GM21825 (cell line): Measurements from ENCODE around the gene HSPA1L.
A peak's percentile ranks its signal among the peaks of the same experiment; 100 is the strongest.
"Not testable (repeated sequence)": the region's sequence is repeated elsewhere in the genome, so short reads cannot be mapped to it uniquely, and the experiment has no call there.

Experiments
- ATAC-seq: cut with Tn5 transposase; IDR thresholded peaks from one replicate; pipeline ENCODE4 v1.9.1; 2021; ENCODE audit warnings: mild to moderate bottlenecking, moderate library complexity; ENCODE audit not compliant: unreplicated experiment

The HSPA1L gene

DNA sequence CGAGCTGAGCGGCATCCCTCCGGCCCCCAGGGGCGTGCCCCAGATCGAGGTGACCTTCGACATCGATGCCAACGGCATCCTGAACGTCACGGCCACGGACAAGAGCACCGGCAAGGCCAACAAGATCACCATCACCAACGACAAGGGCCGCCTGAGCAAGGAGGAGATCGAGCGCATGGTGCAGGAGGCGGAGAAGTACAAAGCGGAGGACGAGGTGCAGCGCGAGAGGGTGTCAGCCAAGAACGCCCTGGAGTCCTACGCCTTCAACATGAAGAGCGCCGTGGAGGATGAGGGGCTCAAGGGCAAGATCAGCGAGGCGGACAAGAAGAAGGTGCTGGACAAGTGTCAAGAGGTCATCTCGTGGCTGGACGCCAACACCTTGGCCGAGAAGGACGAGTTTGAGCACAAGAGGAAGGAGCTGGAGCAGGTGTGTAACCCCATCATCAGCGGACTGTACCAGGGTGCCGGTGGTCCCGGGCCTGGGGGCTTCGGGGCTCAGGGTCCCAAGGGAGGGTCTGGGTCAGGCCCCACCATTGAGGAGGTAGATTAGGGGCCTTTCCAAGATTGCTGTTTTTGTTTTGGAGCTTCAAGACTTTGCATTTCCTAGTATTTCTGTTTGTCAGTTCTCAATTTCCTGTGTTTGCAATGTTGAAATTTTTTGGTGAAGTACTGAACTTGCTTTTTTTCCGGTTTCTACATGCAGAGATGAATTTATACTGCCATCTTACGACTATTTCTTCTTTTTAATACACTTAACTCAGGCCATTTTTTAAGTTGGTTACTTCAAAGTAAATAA lies 2.2 kb upstream of the HSPA1L start:
- not testable (repeated sequence) for ATAC-seq

DNA sequence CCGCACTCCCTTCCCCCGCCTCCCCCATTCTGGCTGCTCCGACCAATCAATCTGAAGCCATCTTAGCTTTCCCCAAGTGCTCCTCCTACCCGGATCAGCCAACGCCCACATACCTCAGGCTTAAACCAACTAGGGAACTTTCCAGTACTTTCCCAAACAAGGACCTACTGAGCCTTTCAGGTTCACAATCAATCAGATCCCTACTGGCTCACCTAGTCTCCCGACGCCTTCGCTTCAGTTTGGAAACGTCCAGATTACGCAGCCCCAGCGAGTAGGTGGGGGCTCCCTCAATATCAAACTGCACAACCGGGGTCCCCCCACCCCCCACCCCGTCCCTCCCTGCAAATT lies 432 bp downstream of the HSPA1L start:
- no peak for ATAC-seq

DNA sequence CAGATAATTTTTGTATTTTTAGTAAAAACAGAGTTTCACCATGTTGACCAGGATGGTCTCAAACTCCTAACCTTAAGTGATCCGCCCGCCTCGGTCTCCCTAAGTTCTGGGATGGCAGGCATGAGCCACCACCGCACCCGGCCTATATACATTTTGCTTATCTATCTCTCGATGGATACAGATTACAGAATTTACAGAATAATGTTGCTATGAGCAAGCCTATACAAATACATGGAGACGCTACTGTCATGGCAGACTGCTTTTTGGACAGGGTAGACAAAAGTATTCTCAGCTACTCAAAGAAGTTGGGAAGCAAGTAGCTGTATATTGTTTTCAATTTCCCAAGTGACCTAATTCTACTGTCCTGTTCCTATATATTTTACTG lies 1.6 kb downstream of the HSPA1L start:
- ATAC-seq, result no peak

DNA sequence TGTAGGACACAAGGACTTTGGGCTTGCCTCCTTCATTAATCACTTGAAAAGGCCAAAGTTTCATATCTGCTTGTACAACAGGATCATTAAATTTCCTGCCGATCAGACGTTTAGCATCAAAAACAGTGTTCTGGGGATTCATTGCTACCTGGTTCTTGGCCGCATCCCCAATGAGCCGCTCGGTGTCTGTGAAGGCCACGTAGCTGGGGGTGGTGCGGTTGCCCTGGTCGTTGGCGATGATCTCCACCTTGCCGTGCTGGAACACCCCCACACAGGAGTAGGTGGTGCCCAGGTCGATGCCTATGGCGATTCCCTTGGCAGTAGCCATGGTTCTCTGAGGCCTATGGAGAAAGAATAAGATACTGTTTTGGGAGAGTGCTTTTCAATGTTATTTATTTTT lies 3.4 kb downstream of the HSPA1L start:
- ATAC-seq, result no peak

DNA sequence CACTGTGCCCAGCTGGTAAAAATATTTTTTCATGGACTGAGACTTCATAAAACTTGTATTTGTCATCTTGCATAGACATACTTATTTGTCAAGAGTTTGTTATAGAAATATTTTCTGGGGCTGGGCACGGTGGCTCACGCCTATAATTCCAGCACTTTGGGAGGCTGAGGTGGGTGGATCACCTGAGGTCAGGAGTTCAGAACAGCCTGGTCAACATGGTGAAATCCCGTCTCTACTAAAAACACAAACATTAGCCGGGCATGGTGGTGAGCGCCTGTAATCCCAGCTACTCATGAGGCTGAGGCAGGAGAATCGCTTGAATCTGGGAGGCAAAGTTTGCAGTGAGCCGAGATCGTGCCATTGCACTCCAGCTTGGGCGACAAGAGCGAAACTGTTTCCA lies 6.5 kb downstream of the HSPA1L start:
- not testable (repeated sequence) for ATAC-seq

DNA sequence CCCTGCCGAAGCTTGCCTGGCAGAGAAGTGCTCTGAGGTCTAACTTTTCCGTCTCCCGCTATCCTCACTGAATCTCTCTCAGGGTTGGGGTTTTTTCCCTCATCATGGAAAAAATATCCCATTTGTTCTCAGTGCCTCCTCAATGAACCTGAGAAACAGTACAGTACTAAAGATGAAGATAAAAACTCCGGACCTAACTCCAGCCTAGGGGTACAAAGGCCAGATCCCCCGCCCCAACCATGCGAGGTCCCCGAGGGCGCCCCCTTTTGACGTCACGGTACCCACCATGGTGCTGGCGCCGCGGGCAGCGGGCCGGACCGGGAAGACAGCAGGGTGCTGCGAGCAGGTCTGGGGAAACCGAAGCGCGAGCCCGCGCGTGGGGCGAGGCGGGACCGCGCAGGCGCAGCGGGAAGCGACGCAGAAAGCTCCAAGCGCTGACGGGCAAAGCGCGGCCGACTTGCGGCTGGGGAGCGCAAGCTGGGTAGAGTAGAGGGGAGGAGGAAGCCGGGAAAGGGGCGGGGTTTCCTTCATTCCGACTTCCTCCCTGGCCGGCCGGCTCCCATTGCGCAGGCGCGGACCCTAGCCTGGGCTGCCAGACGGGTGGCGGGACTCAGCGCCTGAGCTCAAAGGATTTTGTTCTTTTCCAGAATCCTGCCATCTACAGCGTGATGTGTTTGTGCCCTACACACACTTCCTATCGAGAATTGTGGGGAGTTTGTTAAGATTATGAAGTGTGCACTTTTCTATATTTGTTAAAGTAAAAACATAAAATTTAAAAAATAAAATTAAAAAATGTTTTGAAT lies 8.4 kb downstream of the HSPA1L start, which contains the start of gene LSM2:
TSS of gene LSM2 (minus strand) at position 497 of the 803 bp plus-strand sequence. CDS start at position 288, 209 bp downstream.
- ATAC-seq, result peak; percentile 82

DNA sequence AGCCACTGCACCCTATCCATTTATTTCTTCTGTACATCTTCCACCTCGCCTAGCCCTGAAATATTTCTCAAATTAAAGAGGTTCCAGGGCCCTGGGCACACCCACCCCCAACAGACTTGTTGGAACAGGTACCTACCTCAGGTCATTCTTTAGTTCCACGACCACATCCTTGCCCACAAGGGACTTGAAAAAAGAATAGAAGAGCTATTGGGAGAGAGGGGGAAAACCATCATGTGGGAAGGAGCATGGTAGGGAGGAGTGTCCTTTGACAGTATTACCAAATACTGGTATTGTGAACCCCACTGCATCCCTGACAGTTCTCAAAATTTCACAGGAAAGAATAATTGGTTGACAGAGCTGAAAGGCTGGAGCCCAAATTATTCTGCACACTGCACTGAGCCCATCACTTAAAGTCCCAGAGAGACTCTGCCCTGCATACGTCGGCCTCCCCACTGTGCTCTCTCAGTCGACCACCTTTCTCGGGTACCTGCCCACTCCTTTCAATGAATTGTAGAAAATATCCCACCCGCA lies 9.1 kb downstream of the HSPA1L start:
- peak; percentile 7 for ATAC-seq

DNA sequence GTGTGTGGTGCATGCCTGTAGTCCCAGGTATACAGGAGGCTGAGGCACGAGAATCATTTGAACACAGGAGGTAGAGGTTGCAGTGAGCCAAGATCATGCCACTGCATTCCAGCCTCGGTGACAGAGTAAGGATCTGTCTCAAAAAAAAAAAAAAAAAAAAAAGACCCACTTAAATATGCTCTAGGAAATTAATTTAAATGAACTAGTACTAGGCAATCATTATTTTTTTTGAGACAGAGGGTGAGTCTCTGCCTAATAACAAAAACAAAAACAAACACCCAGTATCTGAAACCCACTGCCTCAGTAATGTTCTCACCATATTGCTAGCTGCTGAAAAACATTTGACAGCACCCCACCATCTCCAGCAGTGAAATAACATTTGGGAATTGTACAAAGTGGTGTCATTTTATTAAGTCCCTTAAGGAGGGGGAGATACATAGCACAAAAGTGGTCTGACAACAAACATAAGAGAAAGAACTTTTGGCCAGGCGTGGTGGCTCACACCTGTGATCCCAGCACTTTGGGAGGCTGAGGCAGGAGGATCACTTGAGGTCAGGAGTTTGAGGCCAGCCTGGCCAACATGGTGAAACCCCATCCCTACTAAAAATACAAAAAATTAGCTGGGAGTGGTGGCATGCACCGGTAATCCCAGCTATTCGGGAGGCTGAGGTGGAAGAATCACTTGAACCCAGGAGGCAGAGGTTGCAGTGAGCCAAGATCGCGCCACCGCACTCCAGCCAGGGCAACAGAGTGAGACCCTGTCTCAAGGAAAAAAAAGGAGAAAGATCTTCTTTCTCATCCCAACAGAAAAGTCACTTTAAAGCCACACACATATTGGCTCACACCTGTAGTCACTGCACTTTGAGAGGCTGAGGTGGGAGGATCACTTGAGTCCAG lies 13.8 kb downstream of the HSPA1L start:
- ATAC-seq, result not testable (repeated sequence)

DNA sequence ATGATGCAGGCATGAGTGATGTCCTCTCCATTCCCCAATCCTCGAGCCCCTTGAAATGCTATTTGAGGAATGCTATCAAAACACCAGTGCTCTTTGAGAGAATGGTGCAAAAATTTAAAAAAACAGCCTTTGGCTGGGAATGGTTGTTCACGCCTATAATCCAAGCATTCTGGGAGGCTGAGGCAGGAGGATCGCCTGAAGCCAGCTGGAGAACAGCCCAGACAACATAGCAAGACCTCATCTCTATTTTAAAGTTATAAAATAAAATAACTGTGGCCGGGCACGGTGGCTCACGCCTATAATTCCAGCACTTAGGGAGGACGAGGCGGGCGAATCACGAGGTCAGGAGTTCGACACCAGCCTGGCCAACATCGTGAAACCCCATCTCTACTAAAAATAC lies 15.3 kb downstream of the HSPA1L start:
- no peak for ATAC-seq

DNA sequence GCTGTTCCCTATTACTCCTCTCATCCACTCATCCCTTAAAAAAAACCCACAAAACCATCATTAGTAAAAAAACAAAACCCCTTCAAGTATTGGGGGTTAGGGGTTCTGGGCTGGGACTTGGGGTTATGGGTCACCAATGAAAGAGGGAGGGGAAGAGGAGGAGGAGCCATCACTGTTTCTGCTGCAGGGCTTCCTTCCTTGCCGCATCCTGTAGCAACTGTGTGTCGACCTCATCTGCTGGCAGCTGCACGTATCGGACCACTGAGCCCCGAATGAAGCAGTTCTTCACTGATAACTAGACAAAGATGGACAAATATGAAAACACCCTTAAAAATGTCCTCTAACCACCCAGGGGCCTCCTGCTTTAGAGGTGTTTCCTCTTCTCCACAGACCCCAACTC lies 17.5 kb downstream of the HSPA1L start:
- ATAC-seq, result no peak

DNA sequence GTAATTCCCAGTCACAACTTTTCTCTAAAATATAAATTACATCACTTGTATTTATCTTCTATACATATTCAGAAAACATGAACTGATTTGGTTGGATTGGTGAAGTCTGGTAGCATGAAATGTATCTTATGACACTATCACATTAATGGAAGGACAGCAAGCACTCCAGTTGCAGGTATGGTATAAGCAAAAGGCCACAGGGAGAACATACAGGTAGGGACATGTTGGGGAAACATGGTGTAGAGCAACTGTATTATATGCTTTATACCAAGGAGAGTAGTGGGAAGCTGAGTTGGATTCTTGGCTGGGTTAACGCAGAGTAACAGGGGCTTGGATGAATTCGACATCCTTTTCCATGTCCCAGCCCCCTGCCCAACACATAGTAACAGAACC lies 18.1 kb downstream of the HSPA1L start:
- ATAC-seq, result no peak

DNA sequence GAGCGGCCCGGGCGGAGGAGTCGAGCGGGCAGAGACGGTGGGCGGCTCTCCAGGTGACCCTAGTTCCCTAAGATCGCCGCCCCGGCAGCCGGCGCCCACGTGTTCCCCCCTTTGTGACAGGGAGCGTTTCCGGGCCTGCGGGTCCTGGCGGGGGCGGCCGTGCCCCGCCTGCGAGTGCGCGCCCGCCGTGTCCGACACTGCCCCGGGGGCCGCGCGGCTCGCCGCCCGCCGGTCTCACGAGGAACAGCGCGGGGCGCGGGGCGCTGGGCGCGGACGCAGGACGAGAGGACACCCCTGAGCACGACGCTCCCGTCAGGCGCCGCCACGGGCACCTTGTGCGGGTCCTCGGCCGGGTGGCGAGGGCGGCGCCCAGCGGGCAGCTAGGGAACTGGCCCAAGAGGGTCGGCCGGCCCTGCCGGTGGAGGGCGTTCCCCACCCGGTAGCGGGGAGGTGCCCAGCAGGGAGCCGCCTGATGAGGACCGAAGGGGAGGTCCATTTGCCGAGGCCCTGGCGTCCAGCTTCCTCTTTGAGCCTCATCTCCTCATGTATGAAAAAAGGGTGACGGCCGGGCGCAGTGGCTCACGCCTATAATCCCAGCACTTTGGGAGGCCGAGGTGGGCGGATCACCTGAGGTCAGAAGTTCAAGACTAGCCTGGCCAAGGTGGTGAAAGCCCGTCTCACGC lies 19.3 kb downstream of the HSPA1L start, which contains the start of gene VARS1:
TSS of gene VARS1 (minus strand) at position 137 of the 683 bp plus-strand sequence. CDS start 535 bp downstream, outside the sequence.
- ATAC-seq, result peak; percentile 78

DNA sequence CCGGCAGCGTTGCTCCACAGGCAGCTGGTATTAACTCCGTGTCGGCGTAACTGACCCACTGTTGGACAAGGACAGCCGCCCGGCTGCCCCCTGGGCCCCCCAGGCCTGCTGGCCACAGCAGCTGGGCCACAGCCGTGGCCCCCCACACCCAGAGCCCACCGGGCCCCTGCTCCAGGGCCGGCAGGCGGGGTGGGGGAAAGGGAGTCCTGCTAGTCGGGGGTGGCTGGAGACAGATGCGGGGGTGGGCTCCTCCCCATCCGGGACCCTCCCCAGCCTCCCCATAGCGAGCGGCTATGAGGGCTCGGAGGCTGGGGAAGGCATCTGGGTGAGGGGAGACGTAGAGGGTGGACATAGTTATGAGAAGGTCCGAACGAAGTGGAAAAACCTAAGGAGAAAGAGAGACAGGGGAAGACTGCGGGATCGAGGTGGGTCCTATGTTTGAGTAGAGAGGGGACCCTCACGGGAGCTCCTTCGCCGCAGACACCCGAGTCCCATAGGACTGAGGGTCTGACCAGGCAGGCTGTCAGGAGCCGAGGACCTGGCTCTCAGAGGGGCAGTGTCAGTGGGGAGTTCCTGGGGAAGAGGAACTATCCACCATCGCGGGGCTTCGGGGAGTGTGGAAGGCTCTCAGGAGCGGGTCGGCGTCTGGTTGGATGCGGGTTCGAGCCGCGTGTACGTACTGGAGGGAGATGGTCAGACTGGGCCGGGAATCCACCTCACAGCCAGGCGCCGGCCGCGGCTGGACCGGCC lies 20.0 kb downstream of the HSPA1L start:
- ATAC-seq, result no peak

DNA sequence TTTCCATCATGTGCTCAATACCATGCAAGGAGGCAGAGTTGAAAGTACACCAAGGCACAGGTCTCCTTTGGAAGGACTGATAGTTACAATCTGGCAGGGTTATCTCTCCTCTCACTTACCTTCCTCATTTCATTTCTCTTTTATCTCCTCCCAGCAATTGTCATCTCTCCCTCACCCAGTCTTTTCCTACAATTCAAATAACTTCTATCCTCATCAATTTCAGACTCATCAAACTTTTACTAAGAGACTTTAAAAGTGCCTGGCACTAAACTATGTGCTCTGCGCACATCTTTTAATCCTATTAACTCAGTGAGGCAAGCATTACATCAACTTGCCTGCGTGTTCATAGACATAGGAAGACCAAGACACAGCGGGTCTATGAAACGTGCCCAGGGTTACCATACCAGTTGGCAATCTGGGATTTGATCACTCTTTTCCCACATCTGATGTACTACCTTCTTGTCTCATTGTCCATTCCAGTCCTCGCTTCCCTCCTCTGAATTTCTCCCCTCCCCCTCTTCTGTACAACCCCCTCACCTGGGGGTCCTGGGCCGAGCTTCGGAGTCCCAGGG lies 20.7 kb downstream of the HSPA1L start:
- no peak for ATAC-seq

DNA sequence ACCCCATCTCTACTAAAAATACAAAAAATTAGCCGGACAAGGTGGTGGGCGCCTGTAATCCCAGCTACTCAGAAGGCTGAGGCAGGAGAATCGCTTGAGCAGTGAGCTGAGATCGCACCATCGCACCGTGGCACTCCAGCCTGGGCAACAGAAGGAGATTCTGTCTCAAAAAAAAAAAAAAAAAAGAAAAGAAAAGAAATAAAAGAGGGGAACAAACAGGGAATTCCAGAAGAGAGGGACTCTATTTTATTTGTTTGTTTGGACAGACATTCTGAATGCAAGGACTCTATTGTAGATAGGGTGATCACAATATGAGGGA lies 21.2 kb downstream of the HSPA1L start:
- ATAC-seq, result not testable (repeated sequence)

DNA sequence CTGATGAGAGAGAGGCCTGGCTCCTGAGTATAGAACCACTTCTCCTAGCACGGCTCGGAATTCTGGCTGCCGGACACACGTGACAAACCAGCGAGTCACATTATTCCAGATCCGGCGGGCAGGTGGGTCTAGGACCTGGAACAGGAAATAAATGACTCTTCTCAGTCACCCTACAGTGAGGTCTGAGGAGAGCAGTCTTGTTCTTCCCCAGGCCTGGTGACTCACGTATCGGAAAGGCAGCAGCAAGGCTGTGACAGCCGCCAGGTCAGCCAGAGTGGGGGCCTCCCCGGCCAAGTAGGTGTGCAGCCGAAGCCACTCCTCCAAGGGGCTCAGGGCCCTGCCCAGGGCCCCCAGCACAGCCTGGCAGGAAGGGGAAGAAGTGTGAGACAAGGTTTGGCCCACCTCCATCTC lies 22.3 kb downstream of the HSPA1L start:
- no peak for ATAC-seq

DNA sequence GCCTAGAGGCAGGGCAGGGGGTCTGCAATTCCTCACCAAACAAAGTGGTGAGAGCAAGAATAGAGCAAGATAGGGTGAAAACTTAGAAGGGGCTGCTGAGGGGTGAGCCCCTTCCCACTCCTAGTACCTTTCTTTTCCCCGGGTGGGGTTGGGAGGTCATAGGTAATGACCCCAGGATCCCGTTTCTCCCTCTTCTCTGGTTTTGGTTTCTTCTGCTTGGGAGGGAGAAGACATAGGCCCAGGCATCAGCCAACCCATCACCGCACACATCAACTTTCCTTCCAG lies 23.1 kb downstream of the HSPA1L start:
- no peak for ATAC-seq

DNA sequence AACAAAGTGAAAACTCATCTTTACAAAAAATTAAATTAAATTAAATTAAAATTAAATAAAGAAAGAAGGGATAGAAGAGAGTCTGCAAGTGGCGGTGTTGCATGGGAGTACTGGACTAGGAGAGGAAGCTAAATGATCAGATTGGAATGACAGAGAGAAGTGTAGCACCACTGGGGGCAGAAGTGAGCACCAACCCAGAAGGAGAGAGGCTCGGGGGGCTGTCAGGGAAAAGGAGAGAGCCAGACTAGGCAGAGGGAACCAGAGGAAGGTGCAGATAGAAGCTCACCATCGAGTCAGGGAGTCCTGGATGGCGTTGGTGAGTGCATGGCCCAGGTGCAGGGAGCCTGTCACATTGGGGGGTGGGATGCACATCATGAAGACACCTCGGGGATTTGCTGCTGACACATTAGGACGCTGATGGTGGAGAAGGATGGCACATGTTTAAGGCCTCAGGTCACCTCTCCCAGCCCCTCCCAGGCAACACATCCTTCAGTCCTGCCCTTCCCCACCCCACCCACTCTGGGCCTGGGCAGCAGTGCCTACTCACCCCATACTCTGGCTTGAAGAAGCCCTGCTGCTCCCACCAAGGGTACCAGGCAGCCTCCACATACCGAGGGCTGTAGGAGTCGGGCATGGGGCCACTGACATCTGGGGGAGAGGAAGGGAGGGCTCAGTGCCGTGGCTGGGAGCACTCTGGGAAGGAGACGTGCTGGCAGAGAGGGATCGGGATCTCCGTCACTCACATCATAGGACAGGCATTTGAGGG lies 23.6 kb downstream of the HSPA1L start:
- no peak for ATAC-seq

DNA sequence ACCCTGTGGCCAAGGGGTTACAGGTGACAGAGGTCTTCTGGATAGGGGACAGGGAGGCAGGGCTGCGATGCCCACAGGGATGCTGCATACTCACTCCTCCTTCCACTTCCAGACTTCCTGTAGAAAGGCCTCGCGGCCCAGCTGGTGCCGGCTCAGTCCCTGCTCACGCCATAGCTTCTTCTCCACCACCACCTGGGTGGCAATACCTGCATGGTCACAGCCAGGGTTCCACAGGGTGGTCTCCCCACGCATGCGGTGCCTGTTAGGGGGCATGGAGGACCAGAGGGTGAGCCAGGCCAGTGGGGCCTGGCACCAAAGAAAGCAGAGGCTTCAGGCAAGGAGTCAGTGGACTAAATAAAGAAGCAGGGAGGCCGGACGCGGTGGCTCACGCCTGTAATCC lies 29.6 kb downstream of the HSPA1L start:
- ATAC-seq, result no peak
